ENCODE measurements around the gene STXBP6. TPM values are rescaled to one million over a fixed set of nuclear protein-coding genes. Genes with fewer than 3 reads are reported as not detected.

STXBP6 gene
- total RNA-seq, 1 donor from 2014 or later: not detected

DNA sequence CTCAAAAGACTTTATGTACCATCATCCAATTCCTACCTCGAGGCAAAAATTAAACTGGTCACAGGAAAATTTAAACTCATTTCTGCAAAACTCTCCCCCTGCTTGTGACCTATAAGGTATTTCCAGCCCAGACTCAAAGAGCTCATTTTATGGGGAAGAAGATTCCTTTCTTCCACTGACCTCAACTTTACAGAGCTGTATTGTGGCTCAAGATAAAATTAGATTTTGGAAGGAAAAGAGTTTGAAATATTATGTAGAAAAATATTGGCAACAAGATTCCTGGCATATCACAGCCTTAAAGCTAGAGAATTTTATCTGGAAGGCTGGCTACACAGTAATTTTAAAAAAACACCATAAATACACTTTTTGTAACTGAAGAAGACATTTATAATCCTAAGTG lies 91.7 kb downstream of the STXBP6 start:
- no peaks in the 10 kb centered on the region for H3K36me3 Mint-ChIP-seq (ENCODE audit: low read depth)
- DNase-seq: no peak
- no peak overlapping the region for H3K27ac Mint-ChIP-seq
- no peaks in the 10 kb centered on the region for H3K4me1 Mint-ChIP-seq
- H3K27me3 Mint-ChIP-seq: peaks cover 6% of the 10 kb centered on the region
- H3K9me3 Mint-ChIP-seq: no peaks in the 10 kb centered on the region
- intact Hi-C loops (cut with micrococcal nuclease): no loop called here
- H3K4me3 Mint-ChIP-seq: no peak overlapping the region

DNA sequence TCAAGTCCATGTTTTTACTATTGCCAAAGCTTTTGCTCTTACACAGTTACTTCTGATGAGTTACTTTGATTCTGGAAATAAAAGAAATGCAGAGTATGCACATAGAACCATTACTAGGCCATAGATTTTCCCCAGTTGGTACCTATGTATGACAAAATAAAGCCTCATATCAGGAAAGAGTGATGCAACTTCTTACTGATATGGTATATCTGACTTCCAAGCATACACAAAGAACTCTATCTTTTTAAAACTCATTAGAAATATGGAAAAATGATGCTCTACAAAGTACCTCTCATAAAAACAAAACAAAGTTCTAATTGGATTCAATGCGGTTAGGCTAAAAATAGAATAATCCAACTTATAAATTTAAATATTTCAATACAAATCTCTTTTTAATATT lies 92.1 kb downstream of the STXBP6 start:
- DNase-seq: no peak
- intact Hi-C loops (cut with micrococcal nuclease): no loop called here
- Mint-ChIP-seq H3K36me3 (ENCODE audit: low read depth) (no peaks in the 10 kb centered on the region), H3K4me3 (no peak overlapping the region), H3K4me1 (no peaks in the 10 kb centered on the region), H3K9me3 (no peaks in the 10 kb centered on the region), H3K27me3 (peaks cover 6% of the 10 kb centered on the region), H3K27ac (no peak overlapping the region)

DNA sequence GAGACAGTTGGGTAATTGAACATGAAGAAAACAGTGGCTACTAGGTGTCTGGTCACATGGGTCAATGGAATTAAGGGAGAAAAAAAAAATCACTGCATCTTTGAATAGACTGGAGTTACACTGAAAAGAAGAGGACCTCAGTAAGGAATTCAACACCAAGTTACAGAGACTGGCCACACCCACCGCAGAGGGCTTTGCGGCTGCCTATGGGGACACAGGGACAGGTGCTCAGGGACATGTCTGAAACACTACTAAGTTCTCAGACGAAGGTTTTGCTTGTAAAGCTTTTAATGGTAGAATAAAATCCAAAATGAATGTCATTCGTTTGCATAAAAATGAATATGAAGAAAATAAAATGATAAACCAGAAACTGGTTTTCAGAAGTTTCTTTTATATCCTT lies 93.8 kb downstream of the STXBP6 start:
- intact Hi-C loops (cut with micrococcal nuclease): no loop called here
- Mint-ChIP-seq H3K27ac (no peak overlapping the region), H3K4me1 (no peaks in the 10 kb centered on the region), H3K9me3 (no peaks in the 10 kb centered on the region), H3K4me3 (no peak overlapping the region), H3K27me3 (peaks cover 6% of the 10 kb centered on the region), H3K36me3 (ENCODE audit: low read depth) (no peaks in the 10 kb centered on the region)
- no peak for DNase-seq

DNA sequence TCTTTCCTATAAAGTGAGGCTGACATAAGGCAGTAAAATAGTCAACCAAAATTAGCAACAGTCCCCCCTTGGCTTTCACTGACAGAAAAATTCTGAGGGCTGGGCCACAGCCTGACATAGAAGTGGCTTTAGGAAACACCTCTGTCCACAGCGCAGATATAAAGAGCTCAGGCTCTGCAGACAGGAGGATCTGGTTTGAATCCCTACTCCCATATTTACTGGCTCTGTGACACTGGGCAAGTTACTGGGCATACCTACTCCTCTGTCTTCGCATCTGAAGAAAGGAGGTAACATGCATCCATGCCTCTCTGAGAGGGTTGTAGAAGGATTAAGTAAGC lies 95.3 kb downstream of the STXBP6 start:
- peaks cover 6% of the 10 kb centered on the region for H3K27me3 Mint-ChIP-seq
- intact Hi-C loops (cut with micrococcal nuclease): no loop called here
- H3K27ac Mint-ChIP-seq: no peak overlapping the region
- H3K36me3 Mint-ChIP-seq (ENCODE audit: low read depth): no peaks in the 10 kb centered on the region
- no peaks in the 10 kb centered on the region for H3K4me1 Mint-ChIP-seq
- no peak overlapping the region for H3K4me3 Mint-ChIP-seq
- no peak for DNase-seq
- no peaks in the 10 kb centered on the region for H3K9me3 Mint-ChIP-seq

DNA sequence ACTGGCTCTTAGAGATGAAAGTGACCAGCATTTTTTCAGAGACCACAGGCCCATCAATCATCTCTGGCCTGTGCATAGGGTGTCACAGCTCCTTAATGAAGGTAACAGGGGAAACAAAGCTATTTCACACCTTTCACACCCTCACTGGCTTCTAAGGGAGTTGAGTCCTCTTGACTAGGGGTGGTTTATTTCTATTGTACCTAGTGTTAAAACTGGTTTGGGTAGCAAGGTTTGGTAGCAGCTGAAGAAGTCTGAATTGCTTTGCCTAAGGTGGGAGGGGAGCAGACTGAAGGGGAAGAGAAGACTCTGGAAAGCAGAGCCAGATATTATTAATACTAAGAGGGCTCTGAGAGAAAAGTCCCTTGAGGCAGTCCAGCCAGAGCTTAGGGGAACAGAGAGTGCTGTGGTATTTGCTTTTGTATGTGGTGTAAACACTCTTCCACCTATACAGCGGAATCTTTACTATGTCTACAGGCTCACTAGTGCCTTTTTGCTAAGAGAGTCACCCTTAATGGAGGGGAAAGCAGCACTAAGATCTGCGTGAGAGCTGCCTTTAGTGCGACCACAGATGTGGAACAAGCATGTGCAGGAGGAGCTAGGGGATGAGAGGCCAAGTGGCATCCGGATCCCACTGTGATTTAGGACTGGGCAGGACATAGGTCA lies 95.8 kb downstream of the STXBP6 start:
- no peaks in the 10 kb centered on the region for H3K9me3 Mint-ChIP-seq
- no peak for DNase-seq
- no peaks in the 10 kb centered on the region for H3K4me1 Mint-ChIP-seq
- no peak overlapping the region for H3K27ac Mint-ChIP-seq
- no peaks in the 10 kb centered on the region for H3K36me3 Mint-ChIP-seq (ENCODE audit: low read depth)
- H3K4me3 Mint-ChIP-seq: no peak overlapping the region
- peaks cover 6% of the 10 kb centered on the region for H3K27me3 Mint-ChIP-seq
- intact Hi-C loops (cut with micrococcal nuclease): no loop called here

DNA sequence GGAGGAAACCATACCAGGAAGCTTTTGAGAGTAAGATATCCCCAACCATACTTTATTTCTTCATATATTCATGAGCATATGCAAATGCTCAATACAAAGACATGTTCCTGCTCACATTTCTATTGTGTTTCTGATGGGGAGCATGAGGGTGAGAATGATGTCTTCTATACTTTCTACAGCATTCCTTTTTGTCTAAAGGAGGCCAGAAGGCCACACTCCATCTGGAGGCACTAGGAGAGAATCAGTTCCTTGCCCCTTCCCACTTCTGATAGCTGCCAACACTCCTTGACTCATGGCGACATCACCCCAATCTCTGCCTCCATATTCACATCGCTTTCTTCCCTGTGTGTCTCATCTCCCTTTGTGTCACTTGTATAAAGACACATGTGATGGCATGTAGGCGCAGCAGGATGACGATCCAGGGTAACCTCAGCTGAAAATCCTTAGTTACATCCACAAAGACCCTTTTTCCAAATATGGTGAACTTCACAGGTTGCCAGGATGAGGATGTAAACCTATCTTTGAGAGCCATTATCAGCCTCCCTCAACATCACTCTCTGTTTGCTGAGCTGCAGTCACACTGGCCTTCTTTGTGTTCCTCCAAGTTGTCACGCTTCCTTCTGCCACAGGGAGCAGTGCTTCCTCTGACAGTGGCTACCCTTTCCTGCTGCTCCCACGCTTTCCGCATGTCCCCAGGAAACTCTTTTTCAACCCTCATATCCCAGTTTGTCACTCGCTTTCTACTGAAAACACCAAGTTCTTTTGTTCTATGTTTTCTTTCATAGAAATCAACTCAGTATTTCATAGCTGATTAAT lies 96.9 kb downstream of the STXBP6 start:
- Mint-ChIP-seq H3K27ac (no peak overlapping the region), H3K27me3 (peaks cover under 1% of the 10 kb centered on the region), H3K4me1 (no peaks in the 10 kb centered on the region), H3K4me3 (no peak overlapping the region), H3K36me3 (ENCODE audit: low read depth) (no peaks in the 10 kb centered on the region), H3K9me3 (no peaks in the 10 kb centered on the region)
- no peak for DNase-seq
- intact Hi-C loops (cut with micrococcal nuclease): no loop called here

DNA sequence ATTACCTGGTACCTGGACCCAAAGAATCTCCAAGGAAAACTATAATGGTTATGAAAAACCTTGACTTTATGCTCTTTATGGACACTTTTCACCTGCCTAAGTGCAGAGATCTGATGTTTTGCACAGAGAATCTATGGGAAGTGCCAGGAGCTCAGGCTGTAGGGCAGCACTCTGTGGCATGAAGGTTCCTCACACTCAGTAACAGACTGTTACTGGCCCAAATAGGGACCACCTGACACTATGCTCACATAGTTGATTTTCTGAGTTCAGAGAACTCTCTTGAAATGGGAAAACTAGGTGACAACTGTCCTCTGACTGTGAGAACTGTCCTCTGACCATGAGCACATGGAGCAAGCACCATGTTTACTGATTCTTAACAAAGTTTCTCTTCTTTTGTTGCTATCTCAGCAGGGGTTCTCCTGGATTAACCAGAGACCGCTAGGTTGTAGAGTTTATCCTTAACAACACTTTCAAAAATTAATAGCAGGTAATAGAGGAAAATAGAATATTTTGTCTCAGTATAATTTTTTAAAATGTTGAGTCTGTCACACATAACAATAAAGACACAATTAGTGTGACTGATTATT lies 101.6 kb downstream of the STXBP6 start:
- no peak for DNase-seq
- intact Hi-C loops (cut with micrococcal nuclease): no loop called here
- H3K4me3 Mint-ChIP-seq: no peak overlapping the region
- H3K27ac Mint-ChIP-seq: no peak overlapping the region
- H3K9me3 Mint-ChIP-seq: no peaks in the 10 kb centered on the region
- no peaks in the 10 kb centered on the region for H3K4me1 Mint-ChIP-seq
- no peaks in the 10 kb centered on the region for H3K36me3 Mint-ChIP-seq (ENCODE audit: low read depth)
- H3K27me3 Mint-ChIP-seq: peaks cover 2% of the 10 kb centered on the region

DNA sequence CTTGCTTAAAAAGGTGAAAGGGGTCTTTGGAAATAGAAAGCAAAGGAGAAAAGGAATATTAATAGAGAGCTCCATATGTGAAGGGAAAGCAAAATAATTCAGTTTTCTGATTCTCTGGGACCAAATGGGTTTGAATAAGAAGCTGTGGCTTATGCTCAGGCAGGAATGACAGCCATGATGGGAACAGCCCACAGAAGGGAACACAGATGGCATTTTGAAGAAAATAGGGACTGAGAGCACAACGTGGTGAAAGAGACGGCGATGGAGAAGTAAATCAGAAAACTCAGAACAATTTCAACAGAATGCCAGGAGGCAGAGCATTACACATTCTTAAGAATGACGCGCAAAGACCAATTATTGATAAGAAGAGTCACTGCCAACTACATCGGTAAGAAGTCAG lies 102.8 kb downstream of the STXBP6 start:
- intact Hi-C loops (cut with micrococcal nuclease): no loop called here
- Mint-ChIP-seq H3K4me1 (no peaks in the 10 kb centered on the region), H3K36me3 (ENCODE audit: low read depth) (no peaks in the 10 kb centered on the region), H3K4me3 (no peak overlapping the region), H3K27ac (no peak overlapping the region), H3K9me3 (no peaks in the 10 kb centered on the region), H3K27me3 (peaks cover 2% of the 10 kb centered on the region)
- no peak for DNase-seq

DNA sequence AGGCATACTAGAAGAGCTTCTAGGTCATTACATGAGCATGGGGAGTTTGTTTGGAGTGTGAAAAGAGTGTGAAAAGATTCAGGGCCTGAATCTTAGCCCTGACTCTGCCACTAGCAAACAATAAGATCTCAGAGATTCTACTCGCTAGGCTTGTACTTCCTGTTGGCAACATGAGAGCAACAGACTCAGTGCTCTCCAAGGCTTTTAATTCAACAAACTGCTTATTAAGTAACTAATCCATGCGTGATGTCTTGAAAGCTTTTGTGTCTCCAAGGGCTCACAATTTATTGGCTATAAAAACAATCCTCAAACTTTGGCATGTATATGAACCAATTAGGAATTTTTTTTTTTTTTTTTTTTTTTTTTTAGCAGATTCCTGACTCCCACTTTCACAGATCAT lies 105.1 kb downstream of the STXBP6 start:
- intact Hi-C loops (cut with micrococcal nuclease): no loop called here

DNA sequence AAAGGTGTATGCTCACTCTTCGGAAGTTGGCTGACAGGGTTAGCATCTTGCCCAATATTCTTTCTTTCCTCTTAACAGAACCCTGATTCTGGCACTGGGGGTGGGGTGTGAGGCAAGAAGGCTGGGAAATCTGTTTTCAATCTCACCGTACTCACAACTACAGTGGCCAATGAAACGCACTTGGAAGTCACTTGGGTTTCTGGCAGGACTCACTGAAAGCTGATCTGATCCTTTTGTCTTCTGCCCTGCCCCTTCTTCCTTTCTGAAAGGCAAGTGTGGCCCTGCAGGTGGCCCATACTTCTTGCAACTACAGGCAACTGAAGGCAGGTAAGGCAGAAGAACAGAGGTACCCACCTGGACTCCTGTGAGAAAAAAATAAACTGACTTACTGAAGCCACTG lies 106.9 kb downstream of the STXBP6 start:
- Mint-ChIP-seq H3K9me3 (no peaks in the 10 kb centered on the region), H3K4me3 (no peak overlapping the region), H3K4me1 (no peaks in the 10 kb centered on the region), H3K27ac (no peak overlapping the region), H3K36me3 (ENCODE audit: low read depth) (no peaks in the 10 kb centered on the region), H3K27me3 (peaks cover 2% of the 10 kb centered on the region)
- DNase-seq: no peak
- intact Hi-C loops (cut with micrococcal nuclease): no loop called here

More for the DNA sequence above, 105.1 kb downstream of the STXBP6 start:
- no peaks in the 10 kb centered on the region for H3K9me3 Mint-ChIP-seq
- H3K4me3 Mint-ChIP-seq: no peak overlapping the region
- no peak for DNase-seq
- H3K36me3 Mint-ChIP-seq (ENCODE audit: low read depth): no peaks in the 10 kb centered on the region
- H3K27ac Mint-ChIP-seq: no peak overlapping the region
- peaks cover 2% of the 10 kb centered on the region for H3K27me3 Mint-ChIP-seq
- no peaks in the 10 kb centered on the region for H3K4me1 Mint-ChIP-seq

DNA sequence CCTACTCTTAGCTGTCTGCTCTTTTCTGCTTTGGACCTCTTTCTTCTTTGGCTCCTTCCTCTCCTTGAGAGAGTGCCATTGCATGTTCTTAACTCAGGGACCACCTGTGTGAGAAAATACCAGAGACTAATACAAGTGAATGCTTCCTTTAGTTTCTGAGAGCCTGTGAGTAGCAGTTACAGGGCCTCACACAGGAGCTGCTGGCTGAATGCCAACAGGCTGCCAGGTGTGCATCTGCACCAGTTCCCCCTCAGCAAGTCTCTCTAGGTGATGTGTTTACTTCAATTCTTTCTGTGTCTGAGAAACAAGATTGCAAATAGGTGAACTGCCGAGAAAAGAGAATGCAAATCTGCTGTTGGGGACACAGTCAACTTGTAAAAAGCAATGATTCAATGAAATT lies 108.2 kb downstream of the STXBP6 start:
- H3K4me3 Mint-ChIP-seq: no peak overlapping the region
- peaks cover 2% of the 10 kb centered on the region for H3K27me3 Mint-ChIP-seq
- no peaks in the 10 kb centered on the region for H3K9me3 Mint-ChIP-seq
- intact Hi-C loops (cut with micrococcal nuclease): no loop called here
- no peak overlapping the region for H3K27ac Mint-ChIP-seq
- no peaks in the 10 kb centered on the region for H3K36me3 Mint-ChIP-seq (ENCODE audit: low read depth)
- DNase-seq: no peak
- H3K4me1 Mint-ChIP-seq: no peaks in the 10 kb centered on the region

DNA sequence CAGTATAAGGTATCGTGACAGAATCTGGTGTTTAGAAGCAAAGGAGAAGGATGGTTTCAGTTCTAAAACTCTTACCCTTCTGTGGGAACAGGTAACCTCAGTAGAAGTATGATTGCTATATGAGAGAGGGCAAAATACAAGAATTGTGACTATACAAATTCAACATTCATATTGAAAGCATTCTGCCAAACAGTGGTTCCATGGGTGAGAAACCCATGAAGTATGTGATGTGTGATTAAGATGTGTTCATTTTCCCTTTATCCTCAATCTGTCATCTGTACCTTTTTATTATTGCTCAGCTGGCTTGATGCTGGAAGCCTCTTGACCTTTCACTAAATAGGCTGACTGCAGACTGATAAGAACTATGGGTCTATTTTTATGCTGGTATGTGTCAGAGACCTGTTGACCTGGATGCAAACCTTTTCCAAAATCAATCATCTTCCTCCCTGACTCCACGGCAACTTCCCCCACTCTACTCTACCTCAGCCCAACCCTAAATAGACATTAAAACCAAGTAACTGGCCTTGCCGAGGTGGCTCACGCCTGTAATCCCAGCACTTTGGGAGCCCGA lies 109.6 kb downstream of the STXBP6 start:
- Mint-ChIP-seq H3K9me3 (no peaks in the 10 kb centered on the region), H3K27me3 (peaks cover 3% of the 10 kb centered on the region), H3K4me3 (no peak overlapping the region), H3K27ac (no peak overlapping the region), H3K4me1 (no peaks in the 10 kb centered on the region), H3K36me3 (ENCODE audit: low read depth) (no peaks in the 10 kb centered on the region)
- no peak for DNase-seq
- intact Hi-C loops (cut with micrococcal nuclease): no loop called here

DNA sequence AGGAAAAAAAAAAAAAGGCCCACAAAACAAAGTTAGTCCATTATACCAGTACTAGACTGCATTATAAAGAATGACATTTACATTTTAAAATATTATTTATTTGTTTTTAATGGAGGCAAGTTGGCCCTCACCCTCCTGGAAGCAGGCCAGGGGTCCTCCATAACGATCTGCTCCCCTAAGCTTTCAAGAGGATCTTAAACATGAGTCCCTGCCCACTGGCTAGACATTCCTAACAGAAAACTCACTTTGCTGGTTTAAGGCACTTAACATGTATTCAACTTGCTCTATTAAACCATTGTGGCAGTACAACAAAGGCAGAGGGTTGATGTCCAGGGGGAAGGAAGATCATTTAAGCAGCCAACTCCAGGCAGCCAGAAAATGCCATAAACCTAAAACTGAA lies 111.4 kb downstream of the STXBP6 start:
- Mint-ChIP-seq H3K4me3 (no peak overlapping the region), H3K27ac (no peak overlapping the region)
- no peak for DNase-seq

DNA sequence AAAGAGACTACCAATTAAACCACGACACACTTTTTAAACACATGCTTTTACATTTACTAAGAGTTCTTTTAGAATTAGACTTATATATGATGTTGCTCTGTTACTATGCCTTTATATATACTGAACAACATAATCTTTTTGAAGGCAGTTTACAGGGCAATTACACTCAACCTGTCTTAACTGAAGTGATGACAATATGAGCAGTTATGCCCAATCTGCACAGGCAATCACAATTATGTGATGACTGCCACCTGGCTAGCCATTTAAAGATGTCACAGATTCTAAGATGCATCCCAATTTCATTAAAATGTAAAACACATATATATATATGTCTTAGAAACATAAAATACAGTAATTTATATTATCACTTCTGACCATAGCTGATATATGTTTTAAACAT lies 112.6 kb downstream of the STXBP6 start:
- H3K27ac Mint-ChIP-seq: no peak overlapping the region
- intact Hi-C loops (cut with micrococcal nuclease): no loop called here
- no peaks in the 10 kb centered on the region for H3K9me3 Mint-ChIP-seq
- no peaks in the 10 kb centered on the region for H3K4me1 Mint-ChIP-seq
- peaks cover 3% of the 10 kb centered on the region for H3K27me3 Mint-ChIP-seq
- no peak for DNase-seq
- H3K4me3 Mint-ChIP-seq: no peak overlapping the region
- no peaks in the 10 kb centered on the region for H3K36me3 Mint-ChIP-seq (ENCODE audit: low read depth)

More for the DNA sequence above, 111.4 kb downstream of the STXBP6 start:
- H3K36me3 Mint-ChIP-seq (ENCODE audit: low read depth): no peaks in the 10 kb centered on the region
- intact Hi-C loops (cut with micrococcal nuclease): no loop called here
- H3K4me1 Mint-ChIP-seq: no peaks in the 10 kb centered on the region
- peaks cover 2% of the 10 kb centered on the region for H3K27me3 Mint-ChIP-seq
- no peaks in the 10 kb centered on the region for H3K9me3 Mint-ChIP-seq

Measured in activated CD4-positive, alpha-beta T cell treated with anti-CD3 and anti-CD28 coated beads, Interleukin-2, amount 10 ng/mL, durations not matched to agents 24 days and 14 days (primary cell).